ENCODE data around the gene WNT1.

WNT1 gene

DNA sequence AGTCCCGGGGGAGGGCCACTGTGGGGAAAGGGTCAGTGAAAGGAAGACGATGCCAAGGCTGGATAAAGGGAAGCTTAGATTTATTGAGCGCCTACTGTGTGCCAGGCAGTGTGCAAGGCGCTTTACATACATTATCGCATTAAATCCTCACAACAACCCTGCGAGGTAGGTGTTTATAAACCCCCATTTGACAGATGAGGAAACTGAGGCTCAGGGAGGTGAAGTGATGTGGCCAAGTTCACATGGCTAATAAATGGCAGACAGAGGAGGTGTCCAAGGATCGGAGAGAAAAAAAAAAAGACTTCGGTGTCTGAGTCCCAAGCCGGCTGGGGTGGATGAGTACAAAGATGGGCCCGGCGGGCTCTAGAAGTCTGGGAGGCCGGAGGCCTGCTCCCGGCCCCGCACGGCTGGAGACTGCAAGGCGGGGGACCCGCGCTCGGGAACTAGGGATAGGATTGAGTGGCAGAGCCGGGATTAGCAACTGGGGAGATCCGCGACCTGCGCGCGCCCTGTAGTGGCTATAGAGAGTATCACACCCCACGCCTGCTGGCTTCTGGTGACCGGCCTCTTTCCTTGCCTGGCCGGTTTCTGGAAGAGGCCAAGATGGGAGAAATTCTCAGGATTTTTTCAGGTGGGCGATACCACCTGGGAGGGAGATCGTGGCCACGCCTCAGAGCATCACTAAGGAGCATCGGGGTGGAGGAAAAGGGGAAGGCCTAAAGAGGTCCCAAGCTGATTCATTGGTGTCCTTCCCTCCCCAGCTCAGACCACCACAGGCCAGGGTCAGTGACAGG, 17.2 kb downstream of the WNT1 start:
- H2AFZ ChIP-seq (ENCODE audit: low read depth, low read length), result peak overlapping the region; percentile 74; the same call in 1 of the 2 replicates

DNA sequence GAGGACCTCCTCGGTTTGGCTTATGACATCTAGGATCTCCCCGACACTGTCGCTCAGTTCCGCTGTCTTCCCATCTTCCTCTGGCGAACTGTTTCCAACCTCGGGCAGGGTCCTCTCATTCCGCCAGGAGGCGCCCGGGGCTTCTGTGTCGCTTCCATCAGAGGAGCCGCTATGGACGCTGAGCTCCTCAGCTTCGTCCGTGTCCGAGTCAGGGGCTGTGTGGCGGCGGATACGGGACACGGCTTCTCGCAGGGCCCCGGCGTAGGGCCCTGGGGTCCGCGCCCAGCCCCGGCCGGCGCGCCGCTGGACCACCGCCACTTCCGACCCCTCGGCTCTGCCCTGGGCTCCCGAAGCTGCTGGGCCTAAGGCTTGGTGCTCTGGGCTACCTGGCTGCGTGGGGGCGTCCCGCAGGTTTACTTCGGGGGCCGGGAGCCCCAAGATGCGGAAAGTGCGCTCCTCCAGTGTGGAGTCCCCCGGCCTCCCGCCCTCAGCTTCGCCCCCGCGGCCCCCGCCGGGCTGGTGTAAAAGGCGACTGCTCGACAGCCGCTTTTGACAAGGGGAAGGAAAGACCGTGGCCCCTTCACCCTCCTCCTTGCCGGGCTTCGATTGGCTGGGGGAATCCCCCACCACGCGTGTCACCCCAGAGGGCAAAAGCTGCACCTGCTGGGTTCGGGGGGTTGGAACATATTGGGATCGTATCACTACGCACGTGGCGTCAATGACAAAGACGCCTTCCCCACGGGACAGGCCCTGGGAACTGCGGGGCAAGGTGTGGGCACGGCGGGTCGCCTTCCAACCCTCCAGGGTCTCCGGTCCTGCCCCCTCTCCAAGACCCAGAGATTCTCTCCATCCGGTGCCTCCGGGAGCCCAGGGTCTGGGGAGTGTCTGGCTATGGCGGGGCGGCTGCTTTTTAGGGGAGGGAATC, 18.9 kb downstream of the WNT1 start:
- Histone ChIP-seq H3K36me3 (replicated peaks; ENCODE audit: low read depth, low read length) (no peaks in the 10 kb centered on the region), H2AFZ (ENCODE audit: low read depth, low read length) (peak overlapping the region; percentile 47; the same call in 1 of the 2 replicates), H3K27ac (ENCODE audit: low read length) (peak overlapping the region; percentile 38; the same call in 1 of the 2 replicates), H3K79me2 (ENCODE audit: low read length) (peaks cover 25% of the 10 kb centered on the region), H3K4me2 (ENCODE audit: low read length) (peak overlapping the region; percentile 88), H3K27me3 (ENCODE audit: low read depth, low read length) (no peaks in the 10 kb centered on the region), H4K20me1 (ENCODE audit: insufficient read depth, low read length) (peaks cover 5% of the 10 kb centered on the region; the same call in 1 of the 2 replicates), H3K4me1 (ENCODE audit: low read length) (peaks cover 25% of the 10 kb centered on the region), H3K9me3 (ENCODE audit: insufficient read depth, low read length) (no peaks in the 10 kb centered on the region), H3K9ac (ENCODE audit: low read length) (peak overlapping the region; percentile 66), H3K4me3 (ENCODE audit: low read length) (peak overlapping the region; percentile 89)
- no peak for TF ChIP-seq EZH2phosphoT487 (IDR thresholded peaks at IDR 0.05; ENCODE audit: low read depth)
- TF ChIP-seq, protein P1, sequence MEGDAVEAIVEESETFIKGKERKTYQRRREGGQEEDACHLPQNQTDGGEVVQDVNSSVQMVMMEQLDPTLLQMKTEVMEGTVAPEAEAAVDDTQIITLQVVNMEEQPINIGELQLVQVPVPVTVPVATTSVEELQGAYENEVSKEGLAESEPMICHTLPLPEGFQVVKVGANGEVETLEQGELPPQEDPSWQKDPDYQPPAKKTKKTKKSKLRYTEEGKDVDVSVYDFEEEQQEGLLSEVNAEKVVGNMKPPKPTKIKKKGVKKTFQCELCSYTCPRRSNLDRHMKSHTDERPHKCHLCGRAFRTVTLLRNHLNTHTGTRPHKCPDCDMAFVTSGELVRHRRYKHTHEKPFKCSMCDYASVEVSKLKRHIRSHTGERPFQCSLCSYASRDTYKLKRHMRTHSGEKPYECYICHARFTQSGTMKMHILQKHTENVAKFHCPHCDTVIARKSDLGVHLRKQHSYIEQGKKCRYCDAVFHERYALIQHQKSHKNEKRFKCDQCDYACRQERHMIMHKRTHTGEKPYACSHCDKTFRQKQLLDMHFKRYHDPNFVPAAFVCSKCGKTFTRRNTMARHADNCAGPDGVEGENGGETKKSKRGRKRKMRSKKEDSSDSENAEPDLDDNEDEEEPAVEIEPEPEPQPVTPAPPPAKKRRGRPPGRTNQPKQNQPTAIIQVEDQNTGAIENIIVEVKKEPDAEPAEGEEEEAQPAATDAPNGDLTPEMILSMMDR (IDR thresholded peaks at IDR 0.05; ENCODE audit: low read depth, low read length), result peak; percentile 70

More for the DNA sequence above, 17.2 kb downstream of the WNT1 start:
- Histone ChIP-seq H3K9me3 (ENCODE audit: insufficient read depth, low read length) (no peaks in the 10 kb centered on the region), H3K27me3 (ENCODE audit: low read depth, low read length) (0 out of 2 replicates have a peak, but pooled peaks cover 4% of the 10 kb centered on the region), H3K79me2 (ENCODE audit: low read length) (peaks cover 18% of the 10 kb centered on the region), H3K4me2 (ENCODE audit: low read length) (peak overlapping the region; percentile 70), H4K20me1 (ENCODE audit: insufficient read depth, low read length) (peaks cover 4% of the 10 kb centered on the region; the same call in 1 of the 2 replicates), H3K27ac (ENCODE audit: low read length) (no peak overlapping the region), H3K9ac (ENCODE audit: low read length) (no peak overlapping the region), H3K36me3 (replicated peaks; ENCODE audit: low read depth, low read length) (no peaks in the 10 kb centered on the region), H3K4me3 (ENCODE audit: low read length) (peak overlapping the region; percentile 63), H3K4me1 (ENCODE audit: low read length) (peaks cover 23% of the 10 kb centered on the region)
- TF ChIP-seq EZH2phosphoT487 (IDR thresholded peaks at IDR 0.05; ENCODE audit: low read depth), result no peak
- TF ChIP-seq, protein P1 (IDR thresholded peaks at IDR 0.05; ENCODE audit: low read depth, low read length), result peak; percentile 68

DNA sequence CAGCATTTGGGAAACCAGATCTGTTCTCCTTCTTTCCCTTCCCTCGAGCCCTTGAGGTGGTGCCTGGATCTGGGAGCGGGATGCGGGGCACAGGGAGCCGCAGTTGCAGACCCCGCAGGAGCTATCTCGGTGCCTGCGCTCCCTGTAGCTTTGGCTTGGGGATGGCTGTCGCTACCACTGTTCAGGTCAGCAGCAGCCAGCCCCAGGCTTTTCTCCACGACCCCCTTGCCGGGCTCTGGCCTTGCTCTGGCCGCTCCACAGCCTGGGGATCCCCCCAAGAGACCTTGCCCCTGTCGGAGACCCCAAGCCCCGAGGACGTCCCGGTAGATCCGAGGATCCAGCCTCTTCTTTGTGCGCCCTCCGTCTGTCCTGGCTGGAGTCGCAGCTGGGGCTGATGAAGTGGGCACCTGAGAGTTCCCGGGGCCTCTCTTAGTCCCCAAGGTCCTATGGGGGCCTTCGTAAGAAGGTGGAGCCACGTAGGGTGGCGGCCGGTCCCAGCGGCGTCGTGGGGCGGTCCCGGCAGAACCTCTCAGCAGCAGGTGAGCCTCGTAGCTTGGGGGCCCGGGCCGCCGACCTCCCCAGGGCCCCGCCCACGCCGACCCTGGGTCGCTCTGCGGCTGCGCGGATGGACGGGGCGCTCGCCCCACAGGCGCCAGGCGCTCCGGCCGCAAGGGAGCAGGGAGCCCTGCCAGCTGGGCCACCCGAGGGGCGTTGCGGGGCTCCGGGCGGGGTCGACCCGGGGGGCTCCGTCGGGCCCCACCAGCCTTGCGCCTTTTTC, 19.8 kb downstream of the WNT1 start:
- Histone ChIP-seq H3K36me3 (replicated peaks; ENCODE audit: low read depth, low read length) (no peaks in the 10 kb centered on the region), H4K20me1 (ENCODE audit: insufficient read depth, low read length) (peaks cover 5% of the 10 kb centered on the region; the same call in 1 of the 2 replicates), H3K9ac (ENCODE audit: low read length) (peak overlapping the region; percentile 66), H3K4me2 (ENCODE audit: low read length) (peak overlapping the region; percentile 88), H3K9me3 (ENCODE audit: insufficient read depth, low read length) (no peaks in the 10 kb centered on the region), H2AFZ (ENCODE audit: low read depth, low read length) (peak overlapping the region; percentile 47; the same call in 1 of the 2 replicates), H3K79me2 (ENCODE audit: low read length) (peaks cover 25% of the 10 kb centered on the region), H3K27me3 (ENCODE audit: low read depth, low read length) (no peaks in the 10 kb centered on the region), H3K27ac (ENCODE audit: low read length) (peak overlapping the region; percentile 38), H3K4me1 (ENCODE audit: low read length) (peaks cover 25% of the 10 kb centered on the region), H3K4me3 (ENCODE audit: low read length) (peak overlapping the region; percentile 89)
- TF ChIP-seq, protein P1 (IDR thresholded peaks at IDR 0.05; ENCODE audit: low read depth, low read length), result no peak
- TF ChIP-seq EZH2phosphoT487 (IDR thresholded peaks at IDR 0.05; ENCODE audit: low read depth), result no peak

Measured in OCI-LY3 (cell line).